Measurements from ENCODE around the gene ARHGAP33.

ARHGAP33 gene

DNA sequence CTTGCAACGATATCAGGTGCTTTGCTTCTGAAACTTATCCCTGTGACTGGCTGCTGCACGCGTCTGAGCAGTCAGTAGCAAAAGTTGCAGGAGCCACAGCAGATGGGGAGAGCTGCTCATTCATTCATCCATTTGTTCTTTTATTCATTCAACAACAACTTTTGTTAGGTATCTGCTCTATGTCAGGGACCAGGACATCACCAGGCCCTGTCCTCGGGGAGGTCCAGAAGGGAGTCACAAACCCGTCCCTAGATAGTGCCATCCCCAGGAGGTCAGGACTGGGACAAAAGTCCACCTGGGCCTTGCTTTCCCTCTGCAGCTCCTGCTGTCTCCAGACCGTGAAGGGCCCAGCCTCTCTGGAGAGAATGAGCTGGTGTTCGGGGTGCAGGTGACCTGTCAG lies 2.6 kb downstream of the ARHGAP33 start:
- DNase-seq (ENCODE audit: low spot score) = no peak

DNA sequence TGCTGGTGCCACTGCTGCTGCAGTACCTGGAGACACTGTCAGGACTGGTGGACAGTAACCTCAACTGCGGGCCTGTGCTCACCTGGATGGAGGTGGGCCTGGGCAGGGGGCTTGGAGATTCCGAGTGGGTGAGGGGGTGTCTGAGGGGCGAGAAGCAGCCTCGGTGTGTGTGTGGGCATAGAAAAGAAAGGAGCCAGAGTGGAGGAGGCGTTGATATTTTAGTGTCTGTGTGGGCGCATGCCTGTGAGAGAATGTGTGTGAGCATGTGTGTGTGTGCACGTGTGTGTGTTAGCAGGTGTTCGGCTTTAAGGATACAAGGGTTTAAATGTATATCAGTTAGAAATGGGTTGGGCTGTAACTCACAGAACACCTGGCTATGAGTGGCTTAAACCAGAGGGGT lies 3.7 kb downstream of the ARHGAP33 start:
- DNase-seq (ENCODE audit: low spot score) = no peak

DNA sequence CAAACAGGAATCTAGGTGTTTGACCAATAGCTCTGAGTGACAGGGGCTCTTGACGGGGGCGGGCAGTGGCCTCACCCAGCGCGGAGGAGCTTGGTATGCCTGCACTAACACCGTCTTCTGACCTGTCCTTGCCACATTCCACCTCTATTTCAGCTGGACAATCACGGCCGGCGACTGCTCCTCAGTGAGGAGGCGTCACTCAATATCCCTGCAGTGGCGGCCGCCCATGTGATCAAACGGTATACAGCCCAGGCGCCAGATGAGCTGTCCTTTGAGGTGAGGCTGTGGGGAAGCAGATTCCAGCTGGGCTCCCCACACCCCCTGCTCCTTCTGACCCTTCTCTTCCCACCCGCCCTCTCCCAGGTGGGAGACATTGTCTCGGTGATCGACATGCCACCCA lies 4.7 kb downstream of the ARHGAP33 start:
- DNase-seq (ENCODE audit: low spot score) = no peak

DNA sequence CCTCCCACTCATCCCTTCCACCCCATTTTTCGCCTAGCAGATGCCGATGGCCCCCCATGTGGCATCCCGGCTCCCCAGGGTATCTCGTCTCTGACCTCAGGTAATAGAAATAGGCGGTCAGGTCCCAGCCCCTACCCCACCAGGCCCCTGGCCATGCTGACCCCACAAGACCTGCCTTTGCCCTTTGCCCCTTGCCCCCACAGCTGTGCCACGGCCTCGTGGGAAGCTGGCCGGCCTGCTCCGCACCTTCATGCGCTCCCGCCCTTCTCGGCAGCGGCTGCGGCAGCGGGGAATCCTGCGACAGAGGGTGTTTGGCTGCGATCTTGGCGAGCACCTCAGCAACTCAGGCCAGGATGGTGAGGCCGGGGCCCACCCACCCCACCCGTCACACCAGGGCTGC lies 5.4 kb downstream of the ARHGAP33 start:
- no peak for DNase-seq (ENCODE audit: low spot score)

DNA sequence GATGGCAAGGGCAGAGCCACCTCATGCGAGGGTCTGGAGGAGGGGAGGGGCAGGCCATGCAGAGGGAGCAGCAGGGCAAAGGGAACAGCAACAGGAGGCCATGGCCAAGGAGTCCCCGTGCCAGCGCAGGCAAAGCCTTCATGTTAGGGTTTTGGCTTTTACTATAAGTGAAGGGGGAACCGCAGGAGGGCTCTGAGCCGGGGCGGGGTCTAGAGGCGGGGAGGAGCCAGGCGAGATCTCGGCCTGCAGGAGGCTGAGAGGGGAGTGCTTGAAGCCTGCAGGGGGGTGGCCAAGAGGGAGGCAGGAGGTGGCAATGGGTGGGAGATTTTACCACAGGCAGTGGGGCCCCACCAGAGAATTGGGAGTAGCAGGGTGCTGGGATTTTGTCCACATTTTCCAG lies 6.3 kb downstream of the ARHGAP33 start:
- DNase-seq (ENCODE audit: low spot score) = no peak

DNA sequence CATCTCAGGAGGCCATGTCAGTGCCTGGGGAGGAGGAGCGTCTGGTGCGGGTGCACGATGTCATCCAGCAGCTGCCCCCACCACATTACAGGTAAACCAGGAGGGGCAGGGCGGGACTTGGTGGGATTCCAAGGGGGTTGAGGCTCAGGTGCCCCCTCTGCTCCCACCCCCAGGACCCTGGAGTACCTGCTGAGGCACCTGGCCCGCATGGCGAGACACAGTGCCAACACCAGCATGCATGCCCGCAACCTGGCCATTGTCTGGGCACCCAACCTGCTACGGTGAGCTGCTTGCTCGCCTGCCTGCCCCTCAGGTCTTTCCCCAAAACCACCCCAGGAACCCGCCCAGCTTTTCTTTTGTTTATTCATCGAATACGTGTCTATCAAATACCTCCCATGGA lies 7.2 kb downstream of the ARHGAP33 start:
- no peak for DNase-seq (ENCODE audit: low spot score)

DNA sequence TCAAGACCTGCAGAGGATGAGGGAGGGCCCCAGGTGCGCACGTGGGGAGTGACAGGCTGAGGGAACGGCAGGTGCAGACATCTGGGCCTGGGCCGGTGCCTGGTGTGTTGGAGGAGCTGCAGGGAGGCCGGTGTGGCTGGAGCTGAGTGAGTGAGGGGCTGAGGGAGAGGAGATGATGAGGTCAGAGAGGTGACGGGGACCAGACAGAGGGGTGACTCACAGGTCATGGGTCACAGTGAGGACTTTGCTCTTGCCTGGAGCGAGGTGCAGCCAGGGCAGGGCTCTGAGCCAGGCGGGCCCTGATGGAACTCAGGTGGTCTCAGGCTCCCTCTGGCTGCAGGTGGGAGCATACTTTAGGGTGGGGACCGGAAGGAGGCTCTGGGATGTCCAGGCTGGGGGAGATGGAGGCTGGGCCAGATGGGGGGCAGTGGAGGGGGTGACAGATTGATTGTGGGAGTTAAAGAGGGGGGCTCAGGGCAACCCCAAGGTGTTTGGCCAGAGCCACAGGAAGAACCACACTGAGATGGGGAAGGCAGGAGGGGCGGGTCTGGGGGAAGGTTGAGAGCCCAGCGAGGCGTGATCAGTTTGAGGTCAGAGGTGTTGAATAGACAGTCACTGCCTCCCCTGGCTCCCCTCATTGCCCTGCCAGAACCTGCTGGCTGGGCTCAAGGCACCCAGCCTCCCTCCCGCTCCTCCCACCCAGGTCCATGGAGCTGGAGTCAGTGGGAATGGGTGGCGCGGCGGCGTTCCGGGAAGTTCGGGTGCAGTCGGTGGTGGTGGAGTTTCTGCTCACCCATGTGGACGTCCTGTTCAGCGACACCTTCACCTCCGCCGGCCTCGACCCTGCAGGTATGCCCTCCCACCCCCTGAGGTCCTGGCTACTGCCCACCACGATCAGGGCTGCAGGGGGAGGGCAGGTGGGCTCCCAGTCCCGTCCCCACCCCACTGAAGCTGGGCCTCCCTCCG lies 8.4 kb downstream of the ARHGAP33 start:
- DNase-seq (ENCODE audit: low spot score) = no peak

DNA sequence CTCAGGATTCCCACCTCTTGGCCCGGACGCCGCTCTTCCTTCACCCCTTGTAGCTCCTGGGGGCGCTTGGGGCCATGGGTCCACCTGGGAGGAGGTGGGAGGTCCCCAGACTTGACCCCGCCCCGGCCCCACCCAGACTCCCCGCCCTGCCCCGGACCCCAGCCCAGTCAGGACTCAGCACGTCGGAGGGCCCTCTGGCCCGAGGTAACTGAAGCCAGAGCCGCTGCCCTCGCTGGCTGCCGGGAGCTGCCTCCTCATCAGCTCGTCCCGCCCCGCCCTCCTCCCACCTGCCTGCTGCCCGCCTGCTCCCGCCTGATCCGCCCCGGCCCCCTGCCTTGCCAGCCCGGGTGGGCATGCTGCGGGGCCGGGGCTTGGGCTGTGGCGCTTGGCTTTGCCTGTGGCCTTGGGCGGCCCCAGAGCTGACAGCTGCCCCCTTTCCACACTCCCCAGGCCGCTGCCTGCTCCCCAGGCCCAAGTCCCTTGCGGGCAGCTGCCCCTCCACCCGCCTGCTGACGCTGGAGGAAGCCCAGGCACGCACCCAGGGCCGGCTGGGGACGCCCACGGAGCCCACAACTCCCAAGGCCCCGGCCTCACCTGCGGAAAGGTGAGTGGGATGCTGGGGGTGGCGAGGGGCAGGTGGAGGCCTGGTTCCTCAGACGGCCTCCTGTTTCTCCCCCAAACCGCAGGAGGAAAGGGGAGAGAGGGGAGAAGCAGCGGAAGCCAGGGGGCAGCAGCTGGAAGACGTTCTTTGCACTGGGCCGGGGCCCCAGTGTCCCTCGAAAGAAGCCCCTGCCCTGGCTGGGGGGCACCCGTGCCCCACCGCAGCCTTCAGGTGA lies 9.4 kb downstream of the ARHGAP33 start:
- no peak for DNase-seq (ENCODE audit: low spot score)

DNA sequence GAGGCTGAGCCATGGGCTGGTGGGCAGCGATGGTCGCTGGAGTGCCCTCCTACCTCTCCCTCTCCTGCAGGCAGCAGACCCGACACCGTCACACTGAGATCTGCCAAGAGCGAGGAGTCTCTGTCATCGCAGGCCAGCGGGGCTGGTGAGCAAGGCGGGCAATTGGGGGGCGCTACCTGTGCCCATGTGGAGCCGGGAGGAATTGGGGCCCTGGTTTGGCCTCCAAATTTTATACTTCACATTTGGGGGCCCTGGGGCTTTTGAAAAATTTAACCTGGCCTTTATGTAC lies 9.9 kb downstream of the ARHGAP33 start:
- DNase-seq (ENCODE audit: low spot score) = no peak

DNA sequence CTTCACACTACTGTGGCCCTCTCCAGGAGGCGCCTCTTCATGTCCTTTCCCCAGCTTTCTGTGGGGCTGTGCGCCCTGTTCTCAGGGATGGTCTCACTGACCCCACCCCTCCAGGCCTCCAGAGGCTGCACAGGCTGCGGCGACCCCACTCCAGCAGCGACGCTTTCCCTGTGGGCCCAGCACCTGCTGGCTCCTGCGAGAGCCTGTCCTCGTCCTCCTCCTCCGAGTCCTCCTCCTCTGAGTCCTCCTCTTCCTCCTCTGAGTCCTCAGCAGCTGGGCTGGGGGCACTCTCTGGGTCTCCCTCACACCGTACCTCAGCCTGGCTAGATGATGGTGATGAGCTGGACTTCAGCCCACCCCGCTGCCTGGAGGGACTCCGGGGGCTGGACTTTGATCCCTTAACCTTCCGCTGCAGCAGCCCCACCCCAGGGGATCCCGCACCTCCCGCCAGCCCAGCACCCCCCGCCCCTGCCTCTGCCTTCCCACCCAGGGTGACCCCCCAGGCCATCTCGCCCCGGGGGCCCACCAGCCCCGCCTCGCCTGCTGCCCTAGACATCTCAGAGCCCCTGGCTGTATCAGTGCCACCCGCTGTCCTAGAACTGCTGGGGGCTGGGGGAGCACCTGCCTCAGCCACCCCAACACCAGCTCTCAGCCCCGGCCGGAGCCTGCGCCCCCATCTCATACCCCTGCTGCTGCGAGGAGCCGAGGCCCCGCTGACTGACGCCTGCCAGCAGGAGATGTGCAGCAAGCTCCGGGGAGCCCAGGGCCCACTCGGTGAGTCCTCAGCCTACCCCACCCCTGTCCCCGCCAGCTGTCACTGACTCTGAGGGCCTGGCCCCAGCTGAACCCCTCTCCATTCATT lies 11.2 kb downstream of the ARHGAP33 start:
- DNase-seq (ENCODE audit: low spot score) = no peak

DNA sequence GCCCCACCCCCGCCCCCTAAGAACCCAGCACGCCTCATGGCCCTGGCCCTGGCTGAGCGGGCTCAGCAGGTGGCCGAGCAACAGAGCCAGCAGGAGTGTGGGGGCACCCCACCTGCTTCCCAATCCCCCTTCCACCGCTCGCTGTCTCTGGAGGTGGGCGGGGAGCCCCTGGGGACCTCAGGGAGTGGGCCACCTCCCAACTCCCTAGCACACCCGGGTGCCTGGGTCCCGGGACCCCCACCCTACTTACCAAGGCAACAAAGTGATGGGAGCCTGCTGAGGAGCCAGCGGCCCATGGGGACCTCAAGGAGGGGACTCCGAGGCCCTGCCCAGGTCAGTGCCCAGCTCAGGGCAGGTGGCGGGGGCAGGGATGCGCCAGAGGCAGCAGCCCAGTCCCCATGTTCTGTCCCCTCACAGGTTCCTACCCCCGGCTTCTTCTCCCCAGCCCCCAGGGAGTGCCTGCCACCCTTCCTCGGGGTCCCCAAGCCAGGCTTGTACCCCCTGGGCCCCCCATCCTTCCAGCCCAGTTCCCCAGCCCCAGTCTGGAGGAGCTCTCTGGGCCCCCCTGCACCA lies 11.9 kb downstream of the ARHGAP33 start:
- DNase-seq (ENCODE audit: low spot score) = no peak

DNA sequence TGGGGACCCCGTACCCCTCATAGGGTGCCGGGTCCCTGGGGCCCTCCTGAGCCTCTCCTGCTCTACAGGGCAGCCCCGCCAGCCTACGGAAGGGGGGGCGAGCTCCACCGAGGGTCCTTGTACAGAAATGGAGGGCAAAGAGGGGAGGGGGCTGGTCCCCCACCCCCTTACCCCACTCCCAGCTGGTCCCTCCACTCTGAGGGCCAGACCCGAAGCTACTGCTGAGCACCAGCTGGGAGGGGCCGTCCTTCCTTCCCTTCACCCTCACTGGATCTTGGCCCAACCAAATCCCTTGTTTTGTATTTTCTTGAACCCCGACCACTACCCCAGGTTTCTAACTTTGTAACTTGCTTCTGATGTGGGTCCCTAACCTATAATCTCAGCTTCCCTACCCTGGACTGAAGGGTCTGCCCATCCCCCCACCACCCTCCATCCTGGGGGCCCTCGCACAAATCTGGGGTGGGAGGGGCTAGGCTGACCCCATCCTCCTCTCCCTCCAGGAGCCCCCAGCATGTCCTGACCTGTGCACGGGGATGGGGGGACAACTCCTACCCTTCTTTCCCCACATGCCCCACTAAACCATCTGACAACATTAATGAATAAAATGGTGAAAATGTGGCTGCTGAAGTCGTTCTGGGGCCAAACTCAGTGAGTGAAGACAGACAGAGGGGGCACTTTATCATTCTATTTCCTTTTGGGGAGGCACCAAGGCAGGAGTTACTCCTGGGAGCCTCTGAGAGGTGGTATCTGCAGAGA lies 13.0 kb downstream of the ARHGAP33 start:
- no peak for DNase-seq (ENCODE audit: low spot score)

DNA sequence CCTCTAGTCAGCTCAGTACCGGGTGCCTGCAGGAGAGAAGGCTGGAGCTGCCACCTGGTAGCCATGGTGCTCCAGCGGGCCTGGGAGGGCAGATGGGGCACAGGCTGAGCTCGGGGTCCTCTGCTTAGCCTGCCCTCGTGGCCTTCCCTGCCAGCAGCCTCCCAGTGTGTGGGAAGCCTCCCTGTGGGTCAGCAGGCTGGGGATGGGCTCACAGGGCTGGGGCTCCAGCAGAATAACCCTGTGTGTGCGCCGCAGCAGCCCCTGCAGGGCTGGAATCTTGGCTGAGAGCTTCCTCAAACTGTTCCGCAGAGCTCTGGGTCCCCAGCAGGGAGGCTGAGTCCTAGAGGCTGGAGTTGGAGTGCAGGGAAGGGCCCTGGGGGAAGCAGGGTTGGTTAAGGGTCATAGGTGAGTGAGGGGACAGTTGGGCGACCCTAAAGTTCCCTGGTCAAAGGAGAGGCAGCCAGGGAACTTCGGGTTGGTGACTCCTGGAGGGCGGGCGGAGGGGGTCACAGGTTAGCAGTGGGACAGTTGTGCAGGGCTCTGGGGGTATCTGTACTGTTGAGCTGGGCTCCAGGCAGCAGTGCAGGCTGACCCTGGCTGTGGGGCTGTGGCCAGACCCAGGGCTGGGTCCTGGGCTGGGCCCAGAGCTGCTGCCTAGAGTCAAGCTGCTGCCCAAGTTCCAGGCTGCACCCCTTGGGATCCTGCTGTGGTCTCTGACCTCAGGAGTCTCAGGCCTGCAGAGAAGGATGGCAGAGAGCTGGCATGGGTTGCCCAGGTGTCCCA lies 14.0 kb downstream of the ARHGAP33 start:
- no peak for DNase-seq (ENCODE audit: low spot score)

DNA sequence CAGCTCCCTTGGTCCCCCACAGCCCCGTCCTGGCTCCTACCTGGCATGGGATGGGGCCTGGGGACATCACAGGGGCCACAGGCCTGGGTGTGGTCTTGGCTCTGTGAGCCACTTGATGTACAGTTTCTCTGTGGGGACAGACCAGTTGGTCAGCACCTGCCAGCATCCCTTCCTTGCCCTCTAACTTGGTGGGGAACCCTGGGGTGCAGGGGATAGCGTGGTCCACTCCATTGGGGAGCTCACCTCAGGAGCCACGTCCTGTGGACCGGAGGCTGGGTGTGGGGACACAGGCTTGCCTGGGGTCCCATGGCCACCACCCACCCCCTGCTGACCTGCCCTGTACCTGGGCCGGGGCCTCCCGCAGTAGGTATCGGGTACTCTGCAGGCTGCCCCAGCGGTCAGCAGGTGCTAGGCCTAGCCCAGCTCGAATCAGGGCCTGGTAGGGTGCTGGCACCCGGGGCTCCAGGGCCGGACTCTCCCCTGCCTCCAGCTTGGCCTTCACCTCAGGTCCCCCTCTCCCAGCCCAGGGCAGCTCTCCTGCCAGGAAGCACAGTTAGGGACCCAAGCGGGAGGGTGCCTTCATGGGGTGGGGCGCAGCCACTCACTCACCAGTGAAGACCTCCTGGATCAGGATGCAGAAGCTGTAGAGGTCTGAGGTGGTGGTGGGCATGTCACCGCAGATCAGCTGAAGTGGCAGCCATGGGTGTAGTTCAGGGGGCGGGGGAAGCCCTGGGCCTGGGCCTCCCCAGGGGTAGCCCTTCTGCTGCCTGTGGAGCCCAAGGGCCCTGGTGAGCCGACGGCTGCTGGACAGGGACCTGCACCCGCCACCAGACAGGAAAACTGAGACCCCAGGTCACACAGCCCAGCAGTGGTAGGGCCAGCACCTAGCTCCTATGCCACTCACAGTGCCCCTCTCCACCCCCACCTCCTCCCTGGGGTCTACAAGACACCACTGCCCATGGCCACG lies 14.9 kb downstream of the ARHGAP33 start:
- no peak for DNase-seq (ENCODE audit: low spot score)

DNA sequence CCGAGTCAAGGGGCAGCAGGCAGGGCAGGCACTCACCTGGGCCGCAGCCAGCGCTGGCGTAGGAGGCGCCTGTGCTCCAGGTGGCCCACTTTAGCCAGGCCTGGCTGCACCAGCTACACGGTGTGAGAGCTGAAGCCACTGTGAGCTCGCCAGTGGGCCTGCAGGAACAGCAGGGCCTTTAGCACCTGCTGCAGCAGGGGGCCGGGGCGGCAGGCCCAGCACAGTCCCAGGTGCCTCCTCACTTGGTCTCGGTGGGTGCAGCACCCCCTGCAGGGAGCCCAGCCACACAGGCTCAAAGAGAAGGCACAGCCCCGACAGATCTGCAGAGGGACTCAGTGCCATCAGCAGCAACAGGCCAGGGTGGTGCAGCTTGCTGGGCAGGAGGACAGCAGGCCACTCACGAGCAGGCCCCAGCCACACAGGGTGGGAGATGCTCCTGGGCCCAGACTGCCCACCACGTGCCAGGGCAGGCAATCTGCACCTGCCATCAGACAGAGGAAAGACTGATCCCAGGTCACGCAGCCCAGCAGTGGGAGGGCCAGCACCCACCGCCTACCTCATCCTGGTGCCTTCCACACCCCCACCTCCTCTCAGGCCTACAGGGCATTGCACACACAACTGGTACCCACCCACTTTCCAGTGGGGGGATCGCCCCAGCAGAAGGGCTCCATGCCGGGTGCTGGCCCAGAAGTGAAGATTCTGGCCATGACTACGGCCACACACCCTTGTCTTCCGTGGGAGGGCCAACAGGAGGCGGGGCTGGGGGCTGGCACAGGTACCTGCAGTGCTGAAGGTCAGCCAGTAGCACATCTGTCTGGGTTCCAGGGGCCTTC lies 15.8 kb downstream of the ARHGAP33 start:
- DNase-seq (ENCODE audit: low spot score) = no peak

DNA sequence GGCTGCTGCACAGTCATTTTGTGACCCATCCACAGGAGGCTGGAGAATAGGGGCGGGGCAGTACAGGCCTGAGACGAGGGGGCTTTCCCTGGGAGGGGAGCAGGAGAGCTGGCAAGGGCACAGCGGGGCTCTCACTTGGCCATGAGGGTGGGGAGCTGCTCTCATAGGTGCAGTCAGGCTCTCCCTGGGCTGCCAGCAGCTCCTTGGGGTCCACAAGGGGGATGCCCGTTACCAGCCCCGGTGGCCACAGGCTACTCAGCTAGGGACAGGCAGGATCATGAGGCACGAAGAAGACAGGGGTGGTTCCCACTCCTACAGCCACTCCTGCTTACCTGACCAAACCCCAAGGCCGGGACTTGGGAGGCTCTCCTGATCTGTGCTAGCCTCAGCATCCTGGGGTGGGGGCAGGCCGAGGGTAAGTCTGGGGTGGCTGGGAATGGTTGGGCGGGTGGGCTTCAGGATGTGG lies 16.5 kb downstream of the ARHGAP33 start:
- DNase-seq (ENCODE audit: low spot score) = no peak

DNA sequence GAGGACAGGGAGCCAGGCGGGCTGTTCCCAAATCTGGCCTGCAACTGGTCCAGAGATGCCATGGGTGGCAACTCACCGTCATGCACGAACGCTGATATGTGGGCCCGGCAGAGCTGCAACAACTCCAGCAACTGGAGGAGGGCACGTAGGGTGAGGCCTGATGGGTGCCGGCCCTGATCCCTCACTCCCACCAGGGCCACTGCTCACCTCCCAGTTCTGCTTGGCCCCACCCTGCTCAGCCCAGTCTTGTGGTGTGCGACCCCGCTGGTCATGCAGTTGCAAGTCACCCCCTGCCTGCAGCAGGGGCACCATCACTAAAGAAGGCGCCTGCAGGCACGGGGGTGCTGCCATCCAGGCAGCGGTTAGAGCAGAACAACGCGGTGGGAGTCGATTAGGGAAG lies 16.9 kb downstream of the ARHGAP33 start:
- no peak for DNase-seq (ENCODE audit: low spot score)

DNA sequence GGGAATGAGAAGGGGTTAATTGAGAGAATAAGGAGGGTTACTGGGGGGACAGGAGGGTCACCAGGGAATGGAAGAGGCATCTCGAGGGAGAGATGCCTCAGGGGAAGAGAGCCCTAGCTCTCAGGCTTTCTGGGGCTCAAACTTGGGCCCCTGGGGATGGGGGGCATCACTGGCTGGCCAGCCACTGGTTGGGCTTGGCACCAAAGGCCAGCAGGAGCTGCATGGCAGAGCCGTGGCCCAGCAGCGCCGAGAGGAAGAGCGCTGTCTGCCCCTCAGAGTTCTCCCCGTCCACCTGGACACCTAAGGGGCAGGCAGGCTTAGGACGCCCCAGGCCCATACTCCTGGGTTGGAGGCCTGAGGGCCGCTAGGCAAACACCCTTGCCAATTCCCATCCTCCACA lies 17.5 kb downstream of the ARHGAP33 start:
- no peak for DNase-seq (ENCODE audit: low spot score)

All from activated CD4-positive, alpha-beta T cell treated with anti-CD3 and anti-CD28 coated beads, Interleukin-2, Interleukin-4, amounts not matched to agents 100 ng/mL and 50 ng/mL, durations not matched to agents 16 hours and 8 hours (primary cell).